GM19463 (cell line): ENCODE results near the gene TXNL1.
"Not testable (repeated sequence)": the region's sequence is repeated elsewhere in the genome, so short reads cannot be mapped to it uniquely, and the experiment has no call there.

Experiments used
- ATAC-seq: cut with Tn5 transposase; IDR thresholded peaks from one replicate; pipeline ENCODE4 v1.9.1; 2021; ENCODE audit warnings: mild to moderate bottlenecking, moderate library complexity; ENCODE audit not compliant: unreplicated experiment

TXNL1 gene

DNA sequence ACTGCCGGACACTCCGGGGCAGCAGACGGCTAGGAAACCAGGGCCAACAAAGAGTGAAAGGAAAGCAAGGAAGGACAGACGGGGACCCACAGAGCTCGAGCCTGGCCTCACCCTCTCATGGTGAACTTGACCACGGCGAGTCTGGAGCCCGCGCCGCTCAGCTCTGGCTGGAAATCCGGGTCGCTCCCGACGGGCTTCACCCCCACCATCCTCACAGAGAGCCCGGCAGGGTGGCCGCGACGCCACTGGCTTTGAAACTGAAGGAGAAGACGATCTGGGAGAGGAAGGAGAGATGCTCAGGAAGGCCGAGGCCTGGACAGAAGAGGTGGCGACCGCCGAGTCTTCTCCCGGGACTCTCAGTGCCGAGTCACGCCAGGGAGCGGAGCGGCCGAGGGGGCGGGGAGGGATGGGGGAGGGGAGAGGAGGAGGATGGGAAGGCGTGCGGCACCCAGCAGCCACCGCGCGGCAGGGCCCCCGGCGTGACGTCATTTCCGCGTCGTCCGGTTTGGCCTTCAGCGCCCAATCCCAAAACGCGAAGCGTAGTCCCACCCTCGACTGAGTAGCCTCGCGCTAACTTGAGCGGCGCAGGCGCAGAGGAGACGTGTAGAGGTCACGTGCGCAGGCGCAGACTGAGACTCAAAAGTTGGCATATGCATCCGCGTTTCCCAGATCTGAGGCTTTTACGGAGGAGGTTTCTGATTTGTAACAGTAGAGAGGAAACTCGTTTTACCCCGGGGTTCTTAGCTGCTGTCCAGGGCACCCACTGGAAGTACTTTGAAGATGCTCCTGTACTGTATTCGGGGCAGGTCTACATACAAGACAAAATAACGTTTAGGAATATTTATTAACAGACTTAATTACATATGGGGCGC is at the start of gene TXNL1:
Gene TXNL1, minus strand, starts transcription at position 361 of the 872 bp plus-strand sequence. Its CDS starts 152 bp downstream, at position 209.
- peak; percentile 95 for ATAC-seq

DNA sequence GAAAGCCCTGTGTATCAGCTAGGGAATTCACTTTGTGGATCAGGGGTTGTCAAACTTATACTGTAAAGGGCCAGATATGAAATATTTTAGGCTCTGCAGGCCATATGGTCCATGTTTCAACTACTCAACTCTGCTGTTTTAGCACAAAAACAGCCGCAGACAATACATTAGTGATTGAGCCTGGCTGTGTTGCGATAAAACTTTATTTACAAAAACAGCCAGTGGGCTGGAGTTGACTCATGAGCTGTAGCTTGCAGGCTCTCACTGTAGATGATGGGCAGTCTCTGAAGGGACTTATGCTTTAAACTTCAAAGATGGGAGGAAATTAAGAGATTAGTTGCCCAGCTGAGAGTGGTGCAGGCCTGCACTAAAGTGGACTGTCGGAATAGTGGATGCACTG is 45.9 kb upstream of the TXNL1 start:
- no peak for ATAC-seq

DNA sequence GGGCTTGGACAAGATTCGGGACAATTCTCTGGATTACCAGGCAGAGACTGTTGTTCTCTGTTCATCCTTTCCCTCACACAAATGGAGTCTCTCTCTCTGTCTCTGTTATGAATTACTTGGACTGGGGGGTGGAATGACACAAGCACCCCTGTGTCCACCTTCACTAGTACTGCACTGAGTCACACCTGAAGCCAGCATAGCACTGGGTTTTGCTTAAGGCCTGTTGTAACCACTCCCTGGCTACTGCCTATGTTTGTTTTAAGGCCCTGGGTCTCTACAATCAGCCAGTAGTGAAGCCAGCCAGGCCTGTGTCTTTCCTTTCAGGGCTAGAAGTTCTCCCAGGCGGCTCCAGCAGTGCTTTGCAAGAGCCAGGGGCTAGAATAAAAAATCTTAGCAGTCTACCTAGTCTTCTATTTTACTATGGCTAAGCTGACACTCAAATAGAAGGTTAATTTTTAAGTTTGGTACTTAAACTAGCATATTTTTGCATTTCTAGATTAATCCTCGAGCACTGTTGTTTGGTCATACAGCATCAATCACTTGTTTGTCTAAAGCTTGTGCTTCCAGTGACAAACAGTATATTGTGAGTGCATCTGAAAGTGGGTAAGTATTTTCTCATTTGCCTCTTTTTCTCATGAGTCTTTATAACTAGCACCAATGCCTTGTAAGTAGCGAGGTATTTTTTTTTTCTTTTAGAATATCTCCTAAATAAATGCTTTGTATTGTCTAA is 40.6 kb upstream of the TXNL1 start:
- ATAC-seq, result no peak

DNA sequence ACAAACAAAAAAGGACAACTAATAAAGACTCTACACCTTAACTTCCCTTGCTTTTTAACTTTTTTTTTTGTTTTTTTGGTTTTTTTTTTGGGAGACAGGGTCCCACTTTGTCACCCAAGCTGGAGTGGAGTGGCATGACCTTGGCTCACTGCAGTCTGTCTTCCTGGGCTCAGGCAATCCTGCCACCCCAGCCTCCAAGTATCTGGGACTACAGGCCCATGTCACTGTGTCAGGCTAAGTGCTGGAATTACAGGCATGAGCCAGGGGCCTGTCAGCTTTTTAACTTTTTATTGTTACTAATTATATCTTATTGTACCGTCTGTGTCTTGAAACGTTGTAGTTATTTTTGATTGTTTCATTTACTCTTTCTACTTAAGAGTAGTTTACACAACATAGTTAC is 38.2 kb upstream of the TXNL1 start:
- no peak for ATAC-seq

DNA sequence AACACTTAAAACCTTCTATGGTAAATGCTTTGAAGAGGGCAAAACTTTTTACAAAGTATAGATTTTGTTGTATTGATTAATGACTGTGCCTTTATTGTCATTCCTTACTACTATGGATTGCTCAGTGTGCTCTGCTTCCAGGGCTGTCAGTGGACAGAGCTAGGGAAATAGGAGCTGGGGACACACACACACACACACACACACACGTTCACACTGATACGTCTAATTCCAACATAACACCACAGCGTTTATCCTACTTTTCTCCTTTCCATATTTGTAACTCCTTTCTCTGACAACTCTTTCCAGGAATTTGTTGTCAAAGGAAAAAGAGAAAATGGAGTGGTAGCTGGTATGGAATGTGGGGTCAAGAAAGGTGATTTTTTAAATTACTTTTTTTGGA is 34.6 kb upstream of the TXNL1 start:
- ATAC-seq, result no peak

DNA sequence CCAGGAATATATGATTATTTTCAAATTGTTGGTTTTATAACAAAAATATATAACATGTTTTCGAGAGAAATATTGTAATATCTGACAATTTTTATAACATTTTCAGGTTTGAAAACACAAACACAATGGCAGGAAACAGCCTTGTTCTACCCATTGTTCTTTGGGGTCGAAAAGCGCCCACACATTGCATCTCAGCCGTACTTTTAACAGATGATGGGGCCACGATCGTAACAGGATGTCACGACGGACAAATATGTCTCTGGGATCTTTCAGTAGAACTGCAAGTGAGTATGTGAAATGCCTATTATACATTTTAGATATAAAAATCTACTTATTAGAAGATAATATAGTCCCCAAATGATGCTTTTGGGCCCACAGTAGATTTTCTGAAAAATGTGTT is 34.0 kb upstream of the TXNL1 start:
- ATAC-seq, result no peak

DNA sequence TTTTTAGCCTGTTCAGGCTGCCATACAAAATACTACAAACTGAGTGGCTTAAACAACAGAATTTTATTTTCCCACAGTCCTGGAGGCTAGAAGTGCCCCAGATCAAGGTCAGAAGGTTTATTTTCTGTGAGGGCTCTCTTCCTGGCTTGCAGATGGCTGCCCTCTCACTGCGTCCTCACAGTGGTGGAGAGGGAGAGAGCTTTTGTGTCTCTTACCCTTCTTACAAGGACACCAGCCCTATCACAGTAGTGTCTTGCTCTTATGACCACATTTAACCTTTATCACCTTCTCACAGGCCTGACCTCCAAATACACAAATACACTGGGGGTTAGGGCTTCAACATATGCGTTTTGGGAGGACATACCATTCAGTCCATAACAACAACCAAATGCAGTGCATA is 24.5 kb upstream of the TXNL1 start:
- ATAC-seq, result no peak

DNA sequence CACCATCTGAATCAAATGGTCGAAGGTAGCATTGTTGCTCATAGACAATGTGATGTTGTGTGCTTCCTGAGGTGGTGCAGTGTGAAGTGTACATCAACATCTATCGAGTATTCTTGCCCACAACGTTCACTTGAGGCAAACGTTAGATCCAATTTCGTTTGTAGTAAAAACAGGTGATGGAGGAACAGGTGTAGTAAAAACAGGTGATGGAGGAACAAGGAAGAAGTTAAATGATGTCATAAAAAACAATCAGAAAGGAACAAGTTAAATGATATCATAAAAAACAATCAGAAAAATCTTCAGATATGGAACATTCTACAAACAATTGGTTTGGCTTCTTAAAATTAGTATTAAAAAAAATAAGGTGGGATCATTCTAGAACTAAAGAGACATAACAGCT is 24.1 kb upstream of the TXNL1 start:
- no peak for ATAC-seq

DNA sequence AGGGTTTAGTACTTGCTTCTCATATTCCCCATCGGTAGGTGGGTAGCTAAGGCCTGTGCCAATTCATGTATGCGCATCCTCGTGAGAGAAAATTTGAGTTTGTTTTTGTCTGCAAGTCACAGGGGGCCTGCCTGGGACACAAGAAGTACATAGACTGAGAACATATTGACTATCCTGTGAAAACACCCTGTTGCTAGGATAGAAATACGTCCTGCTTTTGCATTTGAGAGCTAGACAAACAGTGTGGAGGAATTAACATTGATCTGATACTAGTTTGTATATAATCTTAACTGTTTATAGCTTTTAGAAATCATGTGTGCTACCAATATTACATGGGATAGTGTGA is 23.6 kb upstream of the TXNL1 start:
- ATAC-seq, result no peak

DNA sequence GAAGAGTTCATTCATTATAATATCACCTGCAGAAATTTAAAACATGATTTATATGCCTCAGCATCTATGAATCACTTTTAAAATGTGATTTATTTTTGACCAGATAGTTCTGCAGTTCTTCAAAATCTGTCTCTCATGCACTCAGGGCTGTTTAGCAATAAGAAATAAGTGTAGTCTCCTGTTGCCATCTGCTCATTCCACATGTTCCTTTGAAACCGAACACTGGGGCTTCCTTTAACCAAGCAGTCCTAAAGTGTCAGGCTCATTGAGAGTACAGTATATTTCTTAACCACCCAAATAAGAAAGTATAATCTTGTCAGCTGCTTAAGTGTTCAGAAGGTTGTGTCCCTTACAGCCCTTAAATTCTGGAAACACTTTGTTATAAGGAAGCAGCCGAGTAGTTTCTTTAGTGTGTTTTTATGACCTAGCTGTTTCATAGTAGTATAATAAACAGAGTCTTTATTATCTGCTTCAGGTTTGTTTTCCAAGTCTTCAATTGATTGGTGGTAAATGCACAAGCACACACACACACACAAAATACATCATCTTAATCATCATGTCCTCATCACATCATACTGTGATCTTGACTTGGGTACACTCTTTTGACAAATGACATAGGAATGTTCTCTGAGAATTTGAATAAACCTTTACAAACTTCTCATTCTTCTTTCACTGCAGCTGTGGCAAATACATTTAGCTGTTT is 23.1 kb upstream of the TXNL1 start:
- ATAC-seq, result no peak

DNA sequence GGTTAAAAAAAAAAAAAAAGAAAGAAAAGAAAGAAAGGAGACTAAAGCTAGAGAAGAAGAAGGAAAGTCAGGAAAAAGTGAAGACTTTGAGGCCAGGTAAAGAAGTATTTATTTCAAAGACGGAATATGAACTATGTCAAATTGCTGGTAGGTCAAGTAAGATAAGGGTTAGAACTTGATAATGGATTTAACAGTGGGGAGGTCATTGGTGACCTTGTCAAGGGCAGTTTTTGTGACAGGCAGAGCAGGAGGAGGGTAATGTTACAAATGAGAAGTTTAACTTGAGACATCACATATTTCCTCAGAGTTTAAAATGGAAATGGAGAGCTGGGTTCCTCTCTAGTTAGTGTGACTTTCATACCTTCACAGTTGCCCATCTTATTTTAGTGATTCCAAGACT is 22.3 kb upstream of the TXNL1 start:
- no peak for ATAC-seq

DNA sequence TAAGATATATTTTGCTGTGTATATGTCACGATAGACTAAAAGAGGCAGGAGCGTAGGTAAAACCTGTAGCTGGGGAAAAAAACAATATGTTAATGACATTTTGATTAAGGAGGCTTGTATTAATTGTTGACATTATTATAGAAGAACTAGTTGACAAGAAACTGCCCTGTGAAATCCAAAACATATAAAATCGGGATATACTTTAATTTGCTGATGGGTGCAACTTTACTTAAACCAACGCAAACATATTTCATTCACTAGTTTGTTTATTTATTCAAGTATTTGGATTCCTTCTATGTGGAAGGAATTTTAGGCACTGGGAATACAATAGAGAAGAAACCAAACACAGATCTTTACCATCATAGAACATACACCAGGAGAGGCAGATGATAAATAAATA is 20.7 kb upstream of the TXNL1 start:
- ATAC-seq, result no peak

DNA sequence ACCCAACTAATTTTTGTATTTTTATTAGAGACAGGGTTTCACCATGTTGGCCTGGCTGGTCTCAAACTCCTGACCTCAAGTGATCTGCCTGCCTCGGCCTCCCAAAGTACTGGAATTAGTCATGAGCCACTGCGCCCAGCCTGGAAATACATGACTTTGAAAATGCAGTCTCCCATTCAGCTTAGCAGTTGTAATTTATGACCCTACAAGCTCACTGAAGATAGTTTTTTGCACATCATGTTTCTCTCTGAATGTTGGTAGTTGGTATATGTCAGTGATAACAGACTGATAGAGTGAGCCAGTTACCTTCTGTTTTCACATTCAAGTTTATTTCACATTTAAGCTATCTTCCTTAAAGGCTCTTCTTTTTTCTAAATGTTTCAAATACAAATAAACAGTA is 19.9 kb upstream of the TXNL1 start:
- no peak for ATAC-seq

DNA sequence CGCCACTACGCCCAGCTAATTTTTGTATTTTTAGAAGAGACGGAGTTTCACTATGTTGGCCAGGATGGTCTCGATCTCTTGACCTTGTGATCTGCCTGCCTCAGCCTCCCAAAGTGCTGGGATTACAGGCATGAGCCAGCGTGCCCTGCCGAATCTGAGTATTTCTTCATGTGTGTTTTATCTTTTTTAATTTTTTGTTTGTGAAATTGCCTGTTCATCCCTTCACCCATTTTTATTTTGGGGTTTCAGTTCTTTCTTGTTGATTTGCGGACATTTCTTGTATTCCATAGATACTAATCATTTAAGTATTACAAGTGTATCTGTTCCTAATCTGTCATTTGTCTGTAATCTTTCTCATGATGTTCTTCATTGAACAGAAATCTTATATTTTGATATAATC is 15.9 kb upstream of the TXNL1 start:
- ATAC-seq, result not testable (repeated sequence)

DNA sequence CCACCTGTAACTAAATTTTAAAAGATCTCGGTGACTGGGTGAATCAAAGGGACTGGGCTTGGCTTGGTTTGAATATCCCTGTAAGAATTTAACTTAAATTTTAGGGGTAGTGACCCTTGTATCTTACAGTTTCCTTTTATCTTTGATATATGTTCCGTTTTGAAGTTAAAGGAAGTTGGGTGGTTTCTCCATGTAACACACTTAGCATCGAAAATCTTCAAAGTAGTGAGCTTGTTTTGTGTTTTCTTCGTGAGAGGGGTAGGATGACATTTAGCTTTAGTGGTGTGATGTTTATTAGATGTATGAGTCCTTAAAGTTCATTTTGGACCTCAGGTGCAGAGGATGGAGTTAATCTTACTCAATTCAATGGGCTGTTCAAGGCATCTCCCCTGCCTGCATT is 14.4 kb upstream of the TXNL1 start:
- ATAC-seq, result no peak

DNA sequence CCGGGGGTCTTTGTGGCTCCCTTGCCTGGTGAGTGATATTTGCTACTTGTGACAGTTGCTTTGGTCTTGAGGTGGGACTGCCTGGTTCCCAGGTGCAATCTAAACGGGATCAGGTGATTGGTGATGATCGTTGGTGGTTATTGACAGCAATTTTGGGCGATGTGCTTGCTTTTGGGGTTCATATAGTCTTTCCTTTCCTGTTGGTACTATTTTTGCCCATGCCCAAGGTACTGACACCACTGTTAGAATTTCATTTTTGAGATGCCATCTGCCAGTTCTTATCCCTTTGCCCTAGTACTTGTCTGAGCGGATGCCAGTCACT is 13.3 kb upstream of the TXNL1 start:
- ATAC-seq, result no peak

DNA sequence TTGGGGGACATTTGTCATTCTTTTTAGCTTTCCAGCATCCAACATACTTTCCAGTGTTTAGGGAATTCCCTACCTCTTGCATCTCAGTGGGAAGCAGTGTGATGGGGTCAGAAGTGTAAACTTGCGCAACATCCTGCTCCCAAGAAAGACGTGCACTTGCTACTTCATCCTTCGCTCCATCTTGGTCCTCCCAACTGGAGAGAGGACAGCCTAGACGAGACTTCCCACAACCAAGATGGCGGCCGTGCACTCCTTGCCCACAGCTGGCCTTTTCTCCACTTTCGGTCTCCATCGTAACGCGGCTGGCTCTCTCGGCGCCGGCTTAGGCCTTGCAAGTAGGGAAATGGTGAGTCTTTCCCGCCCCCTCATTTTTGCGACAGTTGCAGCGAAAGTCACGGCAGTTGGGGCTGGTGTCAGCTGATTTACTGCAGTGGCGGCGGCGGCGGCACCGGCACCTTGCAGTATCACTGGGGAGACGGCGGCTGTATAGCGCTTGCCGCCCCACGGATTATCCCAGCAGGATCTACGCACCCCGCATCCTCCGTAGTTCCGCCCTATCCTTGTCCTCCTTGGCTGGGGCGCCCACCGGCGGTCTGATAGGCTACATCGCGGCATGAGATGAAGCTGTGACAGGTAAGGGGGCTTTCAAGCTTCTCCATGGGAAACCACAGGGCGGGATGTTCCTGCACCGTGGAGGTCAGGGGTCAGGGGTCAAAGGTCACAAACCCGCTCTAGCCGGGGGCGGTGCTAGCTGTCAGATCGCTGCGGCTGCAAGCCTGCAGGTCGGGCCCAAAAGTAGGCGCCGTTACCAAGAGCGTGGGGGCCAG is 12.8 kb upstream of the TXNL1 start, which contains the start of gene WDR7:
Gene WDR7, plus strand, starts transcription at position 416 of the 827 bp plus-strand sequence. CDS start 21,157 bp downstream, outside the sequence.
- peak; percentile 92 for ATAC-seq

DNA sequence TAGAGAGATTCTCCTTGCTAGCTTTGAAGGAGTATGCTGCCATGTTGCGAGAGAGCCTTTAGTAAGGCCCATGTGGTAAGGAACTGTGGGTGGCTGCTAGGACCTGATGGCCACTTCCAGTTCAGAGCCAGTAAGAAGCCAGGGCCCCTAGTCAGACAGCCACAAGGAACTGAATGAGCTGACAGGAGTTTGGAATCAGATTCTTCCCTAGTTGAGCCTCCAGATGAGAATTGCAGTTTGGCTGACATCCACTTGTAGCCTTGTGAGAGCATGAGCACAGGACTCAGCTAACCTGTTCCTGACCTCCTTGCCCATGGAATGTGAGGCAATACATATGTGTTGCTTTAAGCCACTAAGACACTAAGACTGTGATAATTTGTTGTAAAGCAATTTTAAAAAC is 11.6 kb upstream of the TXNL1 start:
- ATAC-seq, result no peak

DNA sequence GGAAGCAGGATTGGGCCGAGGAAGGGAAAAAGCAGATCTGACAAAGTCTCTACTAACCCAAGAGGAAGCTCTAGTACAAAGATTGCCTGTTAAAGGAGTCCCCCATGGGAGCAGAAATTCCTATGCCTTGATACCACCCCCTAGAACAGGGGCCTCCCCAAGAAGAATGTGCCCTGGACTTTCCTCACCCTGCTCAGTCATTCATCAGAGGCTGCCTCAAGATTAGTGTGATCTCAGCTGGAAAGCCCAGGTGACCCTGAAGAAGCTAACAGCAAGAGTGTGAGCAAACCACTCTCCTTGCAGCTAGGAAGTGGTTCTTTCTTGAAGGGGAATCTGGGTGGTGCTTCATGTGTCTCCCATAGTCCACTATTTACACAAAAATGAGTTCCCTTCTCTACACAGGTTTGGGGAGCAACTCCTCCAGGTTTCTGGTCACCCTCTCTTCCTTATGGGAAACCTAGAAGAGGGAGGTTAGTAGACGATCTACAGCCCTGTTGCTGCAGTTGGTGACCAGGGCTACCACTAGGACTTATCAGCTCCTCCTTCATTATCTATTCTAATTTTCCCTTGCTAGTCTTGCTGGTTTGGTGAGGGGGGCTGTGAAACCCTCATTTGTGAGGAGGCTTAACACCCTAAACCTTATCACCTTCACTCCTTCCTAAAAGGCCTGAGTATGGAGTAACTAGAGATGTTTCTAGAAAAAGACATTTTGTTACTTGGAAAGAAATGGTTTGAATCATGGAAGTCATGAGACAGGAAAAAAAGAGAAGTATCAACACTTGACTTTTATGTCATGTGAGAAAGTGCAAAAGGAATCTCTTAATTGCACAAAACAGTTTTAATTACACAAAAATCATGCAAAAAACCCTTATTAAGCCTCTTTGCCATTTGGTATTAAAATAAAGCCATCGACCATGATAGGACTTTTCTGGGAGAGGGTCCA is 9.8 kb upstream of the TXNL1 start:
- no peak for ATAC-seq

DNA sequence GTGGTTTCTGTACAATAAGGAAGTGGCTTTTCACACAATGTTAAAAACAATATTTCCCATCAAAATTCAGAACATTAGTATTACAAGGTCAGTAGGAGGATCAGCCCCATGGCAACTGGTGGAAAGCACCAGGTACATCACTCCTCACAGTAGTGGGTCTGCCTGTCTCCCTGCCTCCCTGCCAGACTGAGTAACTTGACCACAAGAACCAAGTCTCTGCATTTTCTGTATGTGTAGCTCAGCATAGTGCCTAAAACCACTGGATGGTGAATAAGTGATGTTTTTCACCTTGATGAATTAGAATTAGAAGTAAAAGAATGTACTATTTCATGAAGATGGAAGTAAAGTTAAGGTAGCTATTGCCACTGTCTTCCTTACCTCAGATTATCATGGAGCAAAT is 8.7 kb upstream of the TXNL1 start:
- no peak for ATAC-seq
